ENCODE data around the gene C18orf63.
"Not testable (repeated sequence)": the region's sequence is repeated elsewhere in the genome, so short reads cannot be mapped to it uniquely, and the experiment has no call there.

DNA sequence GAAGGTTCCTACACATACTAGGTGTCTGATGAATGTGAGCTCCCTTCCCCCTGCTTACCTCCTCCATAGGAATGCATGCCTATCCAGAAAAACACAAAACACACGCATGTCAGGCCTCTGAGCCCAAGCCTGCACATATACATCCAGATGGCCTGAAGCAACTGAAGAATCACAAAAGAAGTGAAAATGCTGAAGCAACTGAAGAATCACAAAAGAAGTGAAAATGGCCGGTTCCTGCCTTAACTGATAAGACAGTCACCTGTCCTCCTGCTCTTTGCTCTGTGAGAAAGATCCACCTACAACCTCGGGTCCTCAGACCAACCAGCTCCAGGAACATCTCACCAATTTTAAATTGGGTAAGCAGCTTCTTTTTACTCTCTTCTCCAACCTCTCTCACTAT, 22.7 kb upstream of the C18orf63 start:
- TF ChIP-seq, protein P1, sequence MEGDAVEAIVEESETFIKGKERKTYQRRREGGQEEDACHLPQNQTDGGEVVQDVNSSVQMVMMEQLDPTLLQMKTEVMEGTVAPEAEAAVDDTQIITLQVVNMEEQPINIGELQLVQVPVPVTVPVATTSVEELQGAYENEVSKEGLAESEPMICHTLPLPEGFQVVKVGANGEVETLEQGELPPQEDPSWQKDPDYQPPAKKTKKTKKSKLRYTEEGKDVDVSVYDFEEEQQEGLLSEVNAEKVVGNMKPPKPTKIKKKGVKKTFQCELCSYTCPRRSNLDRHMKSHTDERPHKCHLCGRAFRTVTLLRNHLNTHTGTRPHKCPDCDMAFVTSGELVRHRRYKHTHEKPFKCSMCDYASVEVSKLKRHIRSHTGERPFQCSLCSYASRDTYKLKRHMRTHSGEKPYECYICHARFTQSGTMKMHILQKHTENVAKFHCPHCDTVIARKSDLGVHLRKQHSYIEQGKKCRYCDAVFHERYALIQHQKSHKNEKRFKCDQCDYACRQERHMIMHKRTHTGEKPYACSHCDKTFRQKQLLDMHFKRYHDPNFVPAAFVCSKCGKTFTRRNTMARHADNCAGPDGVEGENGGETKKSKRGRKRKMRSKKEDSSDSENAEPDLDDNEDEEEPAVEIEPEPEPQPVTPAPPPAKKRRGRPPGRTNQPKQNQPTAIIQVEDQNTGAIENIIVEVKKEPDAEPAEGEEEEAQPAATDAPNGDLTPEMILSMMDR (IDR thresholded peaks at IDR 0.05; ENCODE audit: insufficient read depth, low read length) = not testable (repeated sequence)
- not testable (repeated sequence) for TF ChIP-seq GABPA, POLR2AphosphoS5 (IDR thresholded peaks at IDR 0.05; ENCODE audit: low read depth)
- TF ChIP-seq, protein P2, sequence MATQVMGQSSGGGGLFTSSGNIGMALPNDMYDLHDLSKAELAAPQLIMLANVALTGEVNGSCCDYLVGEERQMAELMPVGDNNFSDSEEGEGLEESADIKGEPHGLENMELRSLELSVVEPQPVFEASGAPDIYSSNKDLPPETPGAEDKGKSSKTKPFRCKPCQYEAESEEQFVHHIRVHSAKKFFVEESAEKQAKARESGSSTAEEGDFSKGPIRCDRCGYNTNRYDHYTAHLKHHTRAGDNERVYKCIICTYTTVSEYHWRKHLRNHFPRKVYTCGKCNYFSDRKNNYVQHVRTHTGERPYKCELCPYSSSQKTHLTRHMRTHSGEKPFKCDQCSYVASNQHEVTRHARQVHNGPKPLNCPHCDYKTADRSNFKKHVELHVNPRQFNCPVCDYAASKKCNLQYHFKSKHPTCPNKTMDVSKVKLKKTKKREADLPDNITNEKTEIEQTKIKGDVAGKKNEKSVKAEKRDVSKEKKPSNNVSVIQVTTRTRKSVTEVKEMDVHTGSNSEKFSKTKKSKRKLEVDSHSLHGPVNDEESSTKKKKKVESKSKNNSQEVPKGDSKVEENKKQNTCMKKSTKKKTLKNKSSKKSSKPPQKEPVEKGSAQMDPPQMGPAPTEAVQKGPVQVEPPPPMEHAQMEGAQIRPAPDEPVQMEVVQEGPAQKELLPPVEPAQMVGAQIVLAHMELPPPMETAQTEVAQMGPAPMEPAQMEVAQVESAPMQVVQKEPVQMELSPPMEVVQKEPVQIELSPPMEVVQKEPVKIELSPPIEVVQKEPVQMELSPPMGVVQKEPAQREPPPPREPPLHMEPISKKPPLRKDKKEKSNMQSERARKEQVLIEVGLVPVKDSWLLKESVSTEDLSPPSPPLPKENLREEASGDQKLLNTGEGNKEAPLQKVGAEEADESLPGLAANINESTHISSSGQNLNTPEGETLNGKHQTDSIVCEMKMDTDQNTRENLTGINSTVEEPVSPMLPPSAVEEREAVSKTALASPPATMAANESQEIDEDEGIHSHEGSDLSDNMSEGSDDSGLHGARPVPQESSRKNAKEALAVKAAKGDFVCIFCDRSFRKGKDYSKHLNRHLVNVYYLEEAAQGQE (IDR thresholded peaks at IDR 0.05; ENCODE audit: insufficient replicate concordance, low read depth) = not testable (repeated sequence)

Measured in HL-60 (cell line).